B cell (primary cell): Measurements from ENCODE around the gene NDRG2. TPM values are rescaled to one million over a fixed set of nuclear protein-coding genes. Genes with fewer than 3 reads are reported as not detected.

ENCODE experiments used
- ATAC-seq: fragments of 200-7000 bp; cut with Tn5 transposase; one replicate; pipeline ENCODE4 v1.10.0; 2021; ENCODE audit warnings: low read depth, mild to moderate bottlenecking, moderate number of reproducible peaks, moderate library complexity
- CTCF ChIA-PET: fragments of 350-600 bp; sonication (Branson Sonifier 250); formaldehyde crosslinking; loops from one replicate; lab custom pipeline; 2021; ENCODE audit warnings: antibody characterized with exemption, inconsistent platforms; lab: Charles Lee
- POLR2A ChIA-PET: fragments of 350-600 bp; sonication (Branson Sonifier 250); formaldehyde crosslinking; loops from one replicate; lab custom pipeline; 2021; ENCODE audit warnings: antibody characterized with exemption; lab: Charles Lee
- DNase-seq: peaks from one replicate; pipeline ENCODE4 v3.0.0; 2013
- H2AFZ ChIP-seq: 2 replicates; pipeline ENCODE4 v1.6.1; 2012; ENCODE audit warnings: mild to moderate bottlenecking, low read depth, low read length; ENCODE audit not compliant: insufficient read depth, poor library complexity, severe bottlenecking
- H3K27ac ChIP-seq, 2 donors: 1 replicate in 1 of 2; 2 replicates in 1 of 2; pipeline ENCODE4 v1.5.1; 2012 to 2013; ENCODE audit warnings: low read length in 2 of 2, mild to moderate bottlenecking in 2 of 2, moderate library complexity in 1 of 2
- H3K27me3 ChIP-seq, 4 experiments: fragments of 200-600 bp in 1 of 4; sonication (generic) in 1 of 4; replicated peaks in 1 of 4; 1 replicate in 2 of 4; 2 replicates in 2 of 4; pipeline versions ENCODE4 v1.6.1 to v1.7.0; 2013 to 2016; ENCODE audit warnings: low read length in 3 of 4, mild to moderate bottlenecking in 2 of 4, mixed read lengths in 1 of 4, moderate library complexity in 1 of 4; ENCODE audit not compliant: insufficient read depth in 4 of 4, control insufficient read depth in 3 of 4; ENCODE audit errors: control extremely low read depth in 1 of 4
- H3K36me3 ChIP-seq, 2 experiments: replicated peaks in 1 of 2; 1 replicate in 1 of 2; 2 replicates in 1 of 2; pipeline versions ENCODE4 v1.6.1 to v1.7.1; 2013; ENCODE audit warnings: low read length in 1 of 2; ENCODE audit not compliant: insufficient read depth in 2 of 2, control insufficient read depth in 1 of 2; ENCODE audit errors: control extremely low read depth in 1 of 2, extremely low read depth in 1 of 2
- H3K4me1 ChIP-seq, 2 donors: fragments of 200-600 bp in 1 of 2; sonication (generic) in 1 of 2; 1 replicate in 1 of 2; 2 replicates in 1 of 2; pipeline versions ENCODE4 v1.5.1 to v1.6.1; 2013 to 2017; ENCODE audit warnings: low read length in 2 of 2; ENCODE audit not compliant: control insufficient read depth in 2 of 2, insufficient read depth in 2 of 2
- H3K4me2 ChIP-seq: replicated peaks from 2 replicates; pipeline ENCODE3; 2012; ENCODE audit warnings: mild to moderate bottlenecking, low read depth, low read length; ENCODE audit not compliant: poor library complexity, severe bottlenecking
- H3K4me3 ChIP-seq, 5 experiments: fragments of 200-600 bp in 1 of 5; sonication (generic) in 1 of 5; 1 replicate in 3 of 5; 2 replicates in 2 of 5; pipeline versions ENCODE4 v1.5.1 to v1.7.0; 2011 to 2016; ENCODE audit warnings: low read length in 4 of 5, mild to moderate bottlenecking in 4 of 5, low read depth in 2 of 5, control low read depth in 1 of 5, moderate library complexity in 1 of 5; ENCODE audit not compliant: insufficient read depth in 1 of 5; ENCODE audit errors: control extremely low read depth in 1 of 5, extremely low read depth in 1 of 5
- H3K79me2 ChIP-seq: fragments of 200-600 bp; sonication (generic); one replicate; pipeline ENCODE4 v1.6.0; 2016; ENCODE audit warnings: low read length; ENCODE audit not compliant: control insufficient read depth, insufficient read depth
- H3K9ac ChIP-seq: fragments of 200-600 bp; sonication (generic); 2 replicates; pipeline ENCODE4 v1.6.1; 2017; ENCODE audit warnings: mild to moderate bottlenecking, low read length, moderate library complexity
- H3K9me3 ChIP-seq, 3 donors: one replicate each; pipeline versions ENCODE4 v1.6.1 to v1.7.1; 2013; ENCODE audit warnings: low read length in 2 of 3; ENCODE audit not compliant: control insufficient read depth in 2 of 3, insufficient read depth in 1 of 3; ENCODE audit errors: control extremely low read depth in 1 of 3
- H4K20me1 ChIP-seq: 2 replicates; pipeline ENCODE4 v1.6.0; 2012; ENCODE audit warnings: mild to moderate bottlenecking, low read length; ENCODE audit not compliant: insufficient read depth, control insufficient read depth, poor library complexity, severe bottlenecking
- H3K27ac Mint-ChIP-seq: one replicate; pipeline ENCODE4 v1.8.0; 2021; ENCODE audit warnings: mixed read lengths
- H3K27me3 Mint-ChIP-seq: one replicate; pipeline ENCODE4 v1.8.0; 2021; ENCODE audit warnings: mixed read lengths
- H3K4me1 Mint-ChIP-seq: one replicate; pipeline ENCODE4 v1.8.0; 2021; ENCODE audit warnings: mixed read lengths
- H3K4me3 Mint-ChIP-seq: one replicate; pipeline ENCODE4 v1.8.0; 2021; ENCODE audit warnings: mixed read lengths
- H3K9me3 Mint-ChIP-seq: one replicate; pipeline ENCODE4 v1.8.0; 2022; ENCODE audit warnings: mixed read lengths; ENCODE audit not compliant: insufficient read depth
- CTCF ChIP-seq: fragments of 200-600 bp; IDR thresholded peaks from one replicate; pipeline ENCODE4 v1.8.0; 2022; ENCODE audit warnings: antibody characterized with exemption, mild to moderate bottlenecking
- EZH2 ChIP-seq: IDR thresholded peaks from 2 replicates; pipeline ENCODE4 v1.6.1; 2012; ENCODE audit warnings: borderline replicate concordance, low read depth, mild to moderate bottlenecking, moderate library complexity, low read length; ENCODE audit not compliant: insufficient read depth, poor library complexity, severe bottlenecking
- WGBS: methylation state at CpG from one replicate; pipeline ENCODE4 v1.1.5; 2013; ENCODE audit warnings: missing lambda C conversion rate; ENCODE audit not compliant: insufficient coverage; 5-methylcytosine and 5-hydroxymethylcytosine counted together
- intact Hi-C: fragments of 100-400 bp; cut with micrococcal nuclease; formaldehyde crosslinking; loops from one replicate; pipeline ENCODE4 v1.10.0; 2022
- polyA plus RNA-seq: library from polyadenylated mRNA; depleted of rRNA; stranded (reverse); fragments of >200 nt; gene quantifications from 2 replicates; pipeline ENCODE4 v1.2.3, GENCODE V29; 2012
- total RNA-seq, 2 donors: library from RNA; stranded (reverse); fragments of 120-200 nt in 1 of 2; gene quantifications; 1 replicate in 1 of 2; 2 replicates in 1 of 2; pipeline versions ENCODE4 v1.2.3 to v1.2.4, GENCODE V29; 2013 to 2022

NDRG2 gene
- total and polyA plus RNA-seq, 2 donors (not counting 1 experiment from before 2014, with no cell fraction given), result 9.5 to 11.8 TPM

GRCh38 chr14:20978687-20979086, 46.2 kb downstream of the NDRG2 start:
- Histone ChIP-seq H3K79me2 (no peaks in the 10 kb centered on the region), H3K9ac (no peak overlapping the region), H3K27me3 (peaks cover 0 to 8% (median 3%) of the 10 kb centered on the region in 4 experiments), H4K20me1 (no peaks in the 10 kb centered on the region), H2AFZ (no peak overlapping the region), H3K4me3 (no peak overlapping the region), H3K4me1 (no peaks in the 10 kb centered on the region), H3K9me3 (no peaks in the 10 kb centered on the region), H3K27ac (no peak overlapping the region), H3K36me3 (no peaks in the 10 kb centered on the region), H3K4me2 (no peak overlapping the region)
- Mint-ChIP-seq H3K4me1 (no peaks in the 10 kb centered on the region), H3K4me3 (no peak overlapping the region), H3K27ac (no peak overlapping the region), H3K27me3 (peaks cover 33% of the 10 kb centered on the region), H3K9me3 (no peaks in the 10 kb centered on the region)
- WGBS, result 78% methylated on average over 1 of the region's 1 CpG
- ChIA-PET POLR2A (no interaction called here), CTCF (interaction anchor here (1.0 kb wide), 1 partner anchor 8 kb away, joined by 5 read pairs; no protein-coding TSS in a partner anchor)
- intact Hi-C loops, result no loop called here
- no peak for TF ChIP-seq EZH2
- no peak for TF ChIP-seq CTCF
- ATAC-seq (no peak), DNase-seq (no peak)

- Histone ChIP-seq H3K79me2 (no peaks in the 10 kb centered on the region), H3K27me3 (peaks cover 0 to 28% (median 9%) of the 10 kb centered on the region in 4 experiments), H3K4me1 (peaks cover 3 to 7% of the 10 kb centered on the region in 2 donors), H4K20me1 (no peaks in the 10 kb centered on the region), H3K4me2 (no peak overlapping the region), H3K36me3 (no peaks in the 10 kb centered on the region), H3K4me3 (no peak overlapping the region), H3K9me3 (no peaks in the 10 kb centered on the region), H2AFZ (no peak overlapping the region), H3K27ac (no peak overlapping the region), H3K9ac (no peak overlapping the region)
- no peak overlapping the region for H3K4me3 Mint-ChIP-seq
- ChIA-PET CTCF (interaction anchor here (7.2 kb wide), 1 partner anchor 15 kb away, joined by 67 read pairs; no protein-coding TSS in a partner anchor), POLR2A (no interaction called here)
- no peak for DNase-seq
- no peak overlapping the region for H3K27ac Mint-ChIP-seq
- peaks cover 50% of the 10 kb centered on the region for H3K27me3 Mint-ChIP-seq
- WGBS, result no CpG with 5 or more reads among the region's 1 CpG
- no peak for ATAC-seq
- no peaks in the 10 kb centered on the region for H3K9me3 Mint-ChIP-seq
- no peak for TF ChIP-seq EZH2
- no peak for TF ChIP-seq CTCF
- intact Hi-C loops, result no loop called here
- H3K4me1 Mint-ChIP-seq, result peaks cover 4% of the 10 kb centered on the region
Observed at GRCh38 chr14:20976291-20976690, 48.6 kb downstream of the NDRG2 start.
